ENCODE results near the gene ESM1.
"Not testable (repeated sequence)": the region's sequence is repeated elsewhere in the genome, so short reads cannot be mapped to it uniquely, and the experiment has no call there.

ESM1 gene

GRCh38 chr5:54985301-54986268 lies at the start of gene ESM1:
Gene ESM1, minus strand, starts transcription at chr5:54985593. Its CDS starts 76 bp downstream, at chr5:54985517.
- no peak for DNase-seq (ENCODE audit: low read depth in 1 of 2, low spot score in 1 of 2)

- no peak for DNase-seq (ENCODE audit: low read depth in 1 of 2, low spot score in 1 of 2)
These were observed 48.2 kb upstream of the ESM1 start for GRCh38 chr5:55033568-55033967.

- no peak for DNase-seq (ENCODE audit: low read depth in 1 of 2, low spot score in 1 of 2)
These were observed 46.1 kb upstream of the ESM1 start for GRCh38 chr5:55031492-55031891.

GRCh38 chr5:55030676-55031369 lies 45.4 kb upstream of the ESM1 start:
- no peak for DNase-seq (ENCODE audit: low read depth in 1 of 2, low spot score in 1 of 2)

GRCh38 chr5:55030220-55030619 lies 44.8 kb upstream of the ESM1 start:
- no peak for DNase-seq (ENCODE audit: low read depth in 1 of 2, low spot score in 1 of 2)

GRCh38 chr5:55027595-55027994 lies 42.2 kb upstream of the ESM1 start:
- no peak for DNase-seq (ENCODE audit: low read depth in 1 of 2, low spot score in 1 of 2)

- DNase-seq (ENCODE audit: low read depth in 1 of 2, low spot score in 1 of 2) = no peak
These were observed 37.1 kb upstream of the ESM1 start for GRCh38 chr5:55022450-55022849.

GRCh38 chr5:55021821-55022220 lies 36.4 kb upstream of the ESM1 start:
- no peak for DNase-seq (ENCODE audit: low read depth in 1 of 2, low spot score in 1 of 2)

GRCh38 chr5:55021410-55021809 lies 36.0 kb upstream of the ESM1 start:
- no peak for DNase-seq (ENCODE audit: low read depth in 1 of 2, low spot score in 1 of 2)

GRCh38 chr5:55010149-55010548 lies 24.8 kb upstream of the ESM1 start:
- not testable (repeated sequence) for DNase-seq (ENCODE audit: low read depth in 1 of 2, low spot score in 1 of 2)

- no peak for DNase-seq (ENCODE audit: low read depth in 1 of 2, low spot score in 1 of 2)
These were observed 19.3 kb upstream of the ESM1 start for GRCh38 chr5:55004729-55005128.

GRCh38 chr5:55003432-55004065 lies 18.2 kb upstream of the ESM1 start:
- DNase-seq (ENCODE audit: low read depth in 1 of 2, low spot score in 1 of 2) = no peak

GRCh38 chr5:55002166-55002565 lies 16.8 kb upstream of the ESM1 start:
- not testable (repeated sequence) for DNase-seq (ENCODE audit: low read depth in 1 of 2, low spot score in 1 of 2)

GRCh38 chr5:54997081-54997480 lies 11.7 kb upstream of the ESM1 start:
- no peak for DNase-seq (ENCODE audit: low read depth in 1 of 2, low spot score in 1 of 2)

- DNase-seq (ENCODE audit: low read depth in 1 of 2, low spot score in 1 of 2) = no peak
These were observed 11.1 kb upstream of the ESM1 start for GRCh38 chr5:54996466-54996865.

GRCh38 chr5:54995168-54995567 lies 9.8 kb upstream of the ESM1 start:
- DNase-seq (ENCODE audit: low read depth in 1 of 2, low spot score in 1 of 2) = no peak

- DNase-seq (ENCODE audit: low read depth in 1 of 2, low spot score in 1 of 2) = no peak
These were observed 9.2 kb upstream of the ESM1 start for GRCh38 chr5:54994628-54995027.

- DNase-seq (ENCODE audit: low read depth in 1 of 2, low spot score in 1 of 2) = no peak
These were observed 7.9 kb upstream of the ESM1 start for GRCh38 chr5:54993318-54993717.

- DNase-seq (ENCODE audit: low read depth in 1 of 2, low spot score in 1 of 2) = no peak
These were observed 6.0 kb upstream of the ESM1 start for GRCh38 chr5:54991416-54991815.

- DNase-seq (ENCODE audit: low read depth in 1 of 2, low spot score in 1 of 2) = no peak
These were observed 5.5 kb upstream of the ESM1 start for GRCh38 chr5:54990841-54991258.

- no peak for DNase-seq (ENCODE audit: low read depth in 1 of 2, low spot score in 1 of 2)
These were observed 3.4 kb upstream of the ESM1 start for GRCh38 chr5:54988817-54989216.

GRCh38 chr5:54988218-54988617 lies 2.8 kb upstream of the ESM1 start:
- no peak for DNase-seq (ENCODE audit: low read depth in 1 of 2, low spot score in 1 of 2)

Data from activated T-helper 1 cell treated with anti-CD3 and anti-CD28 coated beads, Interleukin-2, amount 50 U/mL, for 16 hours (primary cell).